Measurements from ENCODE around the gene MAN1A1.
A peak's percentile ranks its signal among the peaks of the same experiment; 100 is the strongest.
"Not testable (repeated sequence)": the region's sequence is repeated elsewhere in the genome, so short reads cannot be mapped to it uniquely, and the experiment has no call there.

MAN1A1 gene

DNA sequence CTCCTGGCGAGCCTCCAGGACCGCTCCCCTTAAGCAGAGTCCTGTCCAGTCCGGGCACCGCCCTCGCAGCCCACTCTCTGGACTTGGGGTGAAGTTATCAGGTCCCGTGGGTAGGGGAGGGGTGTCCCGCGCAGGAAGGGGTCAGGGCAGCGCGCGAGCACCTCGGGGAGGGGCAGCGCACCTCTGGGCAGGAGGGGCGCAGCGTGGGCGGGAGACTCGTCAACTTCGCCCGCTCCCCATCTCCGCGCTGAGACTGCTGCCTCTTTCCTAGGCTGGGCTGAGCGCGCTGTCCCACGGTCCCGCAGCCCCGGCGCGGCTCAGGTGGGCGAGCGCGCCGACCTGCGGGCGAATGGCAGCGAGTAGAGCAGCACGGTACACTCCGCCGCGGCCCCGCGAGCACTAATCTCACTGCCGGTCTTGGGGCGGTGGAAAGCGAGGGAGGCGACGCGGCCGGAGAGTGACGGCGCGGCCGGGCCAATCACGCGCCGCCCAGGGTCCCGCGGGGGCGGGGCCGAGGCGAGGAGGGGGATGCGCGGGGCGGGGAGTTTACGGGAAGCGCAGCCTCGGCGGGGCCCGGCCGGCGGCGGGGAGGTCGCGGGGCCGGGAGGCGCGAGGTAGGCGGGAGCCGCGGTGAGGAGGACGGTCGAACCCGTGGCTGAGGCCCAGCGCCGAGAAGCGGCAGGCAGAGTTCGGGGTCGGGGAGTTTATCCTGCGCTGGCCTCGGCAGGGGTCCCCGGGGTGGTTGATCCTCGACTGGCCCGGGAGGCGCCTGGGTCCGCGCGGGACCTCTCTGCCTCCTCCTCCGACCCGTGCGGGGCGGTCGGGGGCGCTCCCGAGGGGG lies at the start of gene MAN1A1:
MAN1A1 (minus strand) TSS at position 401 of the 841 bp plus-strand sequence. CDS start 696 bp downstream, outside the sequence.
- TF ChIP-seq, protein P1, sequence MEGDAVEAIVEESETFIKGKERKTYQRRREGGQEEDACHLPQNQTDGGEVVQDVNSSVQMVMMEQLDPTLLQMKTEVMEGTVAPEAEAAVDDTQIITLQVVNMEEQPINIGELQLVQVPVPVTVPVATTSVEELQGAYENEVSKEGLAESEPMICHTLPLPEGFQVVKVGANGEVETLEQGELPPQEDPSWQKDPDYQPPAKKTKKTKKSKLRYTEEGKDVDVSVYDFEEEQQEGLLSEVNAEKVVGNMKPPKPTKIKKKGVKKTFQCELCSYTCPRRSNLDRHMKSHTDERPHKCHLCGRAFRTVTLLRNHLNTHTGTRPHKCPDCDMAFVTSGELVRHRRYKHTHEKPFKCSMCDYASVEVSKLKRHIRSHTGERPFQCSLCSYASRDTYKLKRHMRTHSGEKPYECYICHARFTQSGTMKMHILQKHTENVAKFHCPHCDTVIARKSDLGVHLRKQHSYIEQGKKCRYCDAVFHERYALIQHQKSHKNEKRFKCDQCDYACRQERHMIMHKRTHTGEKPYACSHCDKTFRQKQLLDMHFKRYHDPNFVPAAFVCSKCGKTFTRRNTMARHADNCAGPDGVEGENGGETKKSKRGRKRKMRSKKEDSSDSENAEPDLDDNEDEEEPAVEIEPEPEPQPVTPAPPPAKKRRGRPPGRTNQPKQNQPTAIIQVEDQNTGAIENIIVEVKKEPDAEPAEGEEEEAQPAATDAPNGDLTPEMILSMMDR (IDR thresholded peaks at IDR 0.05; ENCODE audit: low read depth, low read length): no peak; the same call in 1 of the 2 replicates
- peak; percentile 45 for DNase-seq (ENCODE audit: extremely low read depth, low read depth)

DNA sequence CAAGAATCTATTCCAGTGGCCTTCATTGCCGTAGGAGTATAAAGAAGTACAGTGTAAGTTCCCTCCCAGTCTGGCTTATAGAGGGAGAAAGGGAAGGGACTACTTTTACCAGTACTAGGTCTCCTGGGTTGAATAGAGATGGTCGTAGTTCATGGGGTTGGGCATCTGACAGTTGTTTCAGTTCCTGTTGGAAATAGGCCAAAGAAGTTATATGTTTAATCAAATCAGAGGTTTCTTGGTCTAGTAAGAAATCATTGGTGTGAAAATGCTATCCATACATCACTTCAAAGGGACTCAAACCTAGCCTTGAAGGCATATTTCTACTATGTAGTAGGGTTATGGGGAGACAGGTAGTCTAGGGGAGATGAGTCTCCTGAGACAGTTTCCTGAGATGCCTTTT lies 45.6 kb upstream of the MAN1A1 start:
- TF ChIP-seq, protein P1 (IDR thresholded peaks at IDR 0.05; ENCODE audit: low read depth, low read length): no peak
- no peak for DNase-seq (ENCODE audit: extremely low read depth, low read depth)

DNA sequence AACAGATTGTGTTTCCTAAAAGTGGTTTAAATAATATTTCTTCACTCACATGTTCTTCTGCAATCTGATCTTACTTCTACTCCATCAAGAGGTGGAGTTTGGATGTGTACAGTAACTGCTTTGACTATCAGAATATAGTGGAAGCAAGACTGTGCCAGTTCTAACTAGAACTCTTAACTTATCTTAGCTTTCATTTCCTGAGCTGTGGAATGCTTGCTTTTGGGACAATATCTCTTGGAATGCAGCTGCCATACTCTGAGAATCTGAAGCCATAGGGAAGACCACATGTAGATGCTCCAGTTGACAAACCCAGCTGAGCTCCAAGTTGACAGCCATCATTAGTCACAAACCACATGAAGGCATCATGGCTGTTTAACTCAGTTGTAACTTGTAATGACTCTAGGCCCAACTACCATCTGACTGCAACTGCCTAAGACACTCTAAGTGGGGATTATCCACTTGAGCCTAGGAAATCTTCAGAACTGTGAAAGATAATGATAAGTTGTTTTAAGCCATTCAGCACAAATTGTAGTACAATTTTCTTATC lies 40.8 kb upstream of the MAN1A1 start:
- DNase-seq (ENCODE audit: extremely low read depth, low read depth): no peak
- TF ChIP-seq, protein P1 (IDR thresholded peaks at IDR 0.05; ENCODE audit: low read depth, low read length): no peak

DNA sequence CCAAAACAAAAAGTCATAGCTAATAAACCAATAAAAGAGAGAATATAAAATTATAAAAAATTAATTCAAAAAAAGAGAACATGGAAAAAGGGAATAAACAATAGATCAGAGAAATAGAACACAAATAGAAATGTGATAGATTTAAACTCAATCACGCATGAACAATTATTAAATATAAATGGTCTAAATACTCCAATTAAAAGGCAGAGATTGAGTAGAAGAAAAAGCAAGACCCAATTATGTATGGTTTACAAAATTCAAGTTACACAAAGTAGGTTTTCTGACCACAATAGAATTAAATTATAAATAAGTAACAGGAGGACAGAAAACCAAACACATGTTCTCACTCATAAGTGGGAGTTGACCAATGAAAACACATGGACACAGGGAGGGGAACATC lies 36.4 kb upstream of the MAN1A1 start:
- DNase-seq (ENCODE audit: extremely low read depth, low read depth): no peak
- TF ChIP-seq, protein P1 (IDR thresholded peaks at IDR 0.05; ENCODE audit: low read depth, low read length): no peak

DNA sequence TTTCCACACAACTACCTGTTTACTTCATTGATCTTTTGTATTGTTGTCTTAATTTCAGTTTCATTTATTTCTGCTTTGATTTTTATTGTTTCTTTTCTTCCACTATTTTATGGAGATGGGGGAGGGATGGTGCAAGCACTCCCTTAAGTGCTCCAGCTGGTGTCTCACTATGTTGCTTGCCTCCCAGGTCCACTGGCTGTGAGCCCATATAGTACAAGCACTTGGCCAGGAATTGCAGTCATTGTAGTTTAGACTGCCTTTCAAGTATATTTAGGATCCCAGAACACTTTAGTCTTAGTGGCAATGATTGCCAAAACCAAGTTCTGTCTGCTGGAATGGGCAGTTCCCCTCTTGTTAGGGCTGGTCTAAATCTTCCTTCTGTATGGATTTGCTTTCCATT lies 34.9 kb upstream of the MAN1A1 start:
- TF ChIP-seq, protein P1 (IDR thresholded peaks at IDR 0.05; ENCODE audit: low read depth, low read length): no peak
- DNase-seq (ENCODE audit: extremely low read depth, low read depth): no peak

DNA sequence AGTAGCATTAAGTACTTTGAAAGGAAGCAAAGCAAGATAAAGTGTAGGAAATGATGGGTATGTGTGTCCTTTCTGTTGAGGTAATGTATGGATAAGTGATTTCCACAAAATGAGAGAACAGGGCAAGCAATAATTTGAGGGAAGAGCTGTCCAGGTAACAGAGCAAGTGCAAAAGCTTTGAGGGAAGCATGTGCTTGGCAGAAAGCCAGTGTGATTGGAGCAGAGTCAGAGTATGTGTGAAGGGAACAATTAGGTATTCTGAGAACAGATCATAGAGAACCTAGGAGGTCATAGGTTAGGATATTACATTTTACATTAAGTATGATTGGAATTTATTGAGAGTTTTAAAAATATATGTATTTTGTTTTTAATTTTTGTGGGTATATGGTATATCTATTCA lies 30.2 kb upstream of the MAN1A1 start:
- DNase-seq (ENCODE audit: extremely low read depth, low read depth): no peak
- TF ChIP-seq, protein P1 (IDR thresholded peaks at IDR 0.05; ENCODE audit: low read depth, low read length): no peak

DNA sequence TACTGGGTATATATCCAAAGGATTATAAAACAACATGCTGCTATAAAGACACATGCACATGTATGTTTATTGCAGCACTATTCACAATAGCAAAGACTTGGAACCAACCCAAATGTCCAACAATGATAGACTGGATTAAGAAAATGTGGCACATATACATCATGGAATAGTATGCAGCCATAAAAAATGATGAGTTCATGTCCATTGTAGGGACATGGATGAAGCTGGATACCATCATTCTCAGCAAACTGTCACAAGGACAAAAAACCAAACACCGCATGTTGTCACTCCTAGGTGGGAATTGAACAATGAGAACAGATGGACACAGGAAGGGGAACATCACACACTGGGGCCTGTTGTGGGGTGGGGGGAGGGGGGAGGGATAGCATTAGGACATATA lies 27.5 kb upstream of the MAN1A1 start:
- DNase-seq (ENCODE audit: extremely low read depth, low read depth): not testable (repeated sequence)
